ENCODE measurements around the gene SLC35F1. TPM values are rescaled to one million over a fixed set of nuclear protein-coding genes. Genes with fewer than 3 reads are reported as not detected.

Gene SLC35F1
- total and polyA plus RNA-seq, 2 donors (not counting 3 experiments of a cell fraction or from before 2014, with no cell fraction given): not detected

- Histone ChIP-seq H3K4me3 (replicated peaks in 1 of 3; ENCODE audit: insufficient read depth in 1 of 3, low read depth in 1 of 3, low read length in 3 of 3) (no peak overlapping the region), H3K9me1 (replicated peaks; ENCODE audit: control insufficient read depth, extremely low read depth, insufficient read depth, low read length) (no peaks in the 10 kb centered on the region), H3K4me2 (ENCODE audit: insufficient read depth, low read length) (no peak overlapping the region), H3K36me3 (ENCODE audit: control insufficient read depth in 2 of 2, extremely low read depth in 1 of 2, insufficient read depth in 2 of 2, low read length in 2 of 2) (no peaks in the 10 kb centered on the region), H3K27ac (ENCODE audit: insufficient read depth, low read depth, low read length) (no peak overlapping the region), H4K20me1 (replicated peaks; ENCODE audit: control insufficient read depth, extremely low read depth, insufficient read depth, low read length) (no peaks in the 10 kb centered on the region), H2AFZ (ENCODE audit: low read depth, low read length) (no peak overlapping the region), H3K27me3 (ENCODE audit: control insufficient read depth in 2 of 2, insufficient read depth in 2 of 2, low read length in 2 of 2) (peaks cover 6 to 10% of the 10 kb centered on the region in 2 experiments), H3K4me1 (ENCODE audit: control insufficient read depth, extremely low read depth, insufficient read depth, low read length) (no peaks in the 10 kb centered on the region), H3K9me3 (replicated peaks; ENCODE audit: control insufficient read depth, insufficient read depth, low read length) (no peaks in the 10 kb centered on the region), H3K9ac (replicated peaks; ENCODE audit: extremely low read depth, insufficient read depth, low read length) (no peak overlapping the region), H3K79me2 (ENCODE audit: control insufficient read depth, insufficient read depth, low read length) (no peaks in the 10 kb centered on the region)
- TF ChIP-seq FOS (IDR thresholded peaks at IDR 0.05; ENCODE audit: borderline replicate concordance, insufficient read depth, low read length) (no peak), GATA2 (IDR thresholded peaks at IDR 0.05; ENCODE audit: insufficient read depth, insufficient read length, low read depth, low read length) (no peak), POLR2A (IDR thresholded peaks at IDR 0.05; ENCODE audit: low read depth, low read length) (no peak), JUN (IDR thresholded peaks at IDR 0.05; ENCODE audit: borderline replicate concordance, insufficient read depth, insufficient read length, low read depth) (no peak), POLR2AphosphoS5 (IDR thresholded peaks at IDR 0.05; ENCODE audit: insufficient read depth, low read depth, low read length) (no peak), CTCF (IDR thresholded peaks at IDR 0.05; ENCODE audit: extremely low read depth in 1 of 2, insufficient read depth in 1 of 2, low read depth in 1 of 2, low read length in 2 of 2) (no peak), EZH2 (IDR thresholded peaks at IDR 0.05; ENCODE audit: borderline replicate concordance, low read depth, low read length, severe bottlenecking) (no peak), MYC (IDR thresholded peaks at IDR 0.05; ENCODE audit: low read depth, low read length) (no peak)
- TF ChIP-seq, protein P1, sequence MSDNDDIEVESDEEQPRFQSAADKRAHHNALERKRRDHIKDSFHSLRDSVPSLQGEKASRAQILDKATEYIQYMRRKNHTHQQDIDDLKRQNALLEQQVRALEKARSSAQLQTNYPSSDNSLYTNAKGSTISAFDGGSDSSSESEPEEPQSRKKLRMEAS (IDR thresholded peaks at IDR 0.05; ENCODE audit: insufficient read depth, insufficient read length): no peak
- DNase-seq (ENCODE audit: low read depth, low spot score) (no peak), FAIRE-seq (no peak)
- POLR2A ChIA-PET: no interaction called here
- intact Hi-C loops (cut with micrococcal nuclease) (loop anchor here (5.0 to 10.0 kb wide), 2 partner anchors 438 to 835 kb away; no protein-coding TSS in a partner anchor), dilution Hi-C loops (cut with MboI; ENCODE audit: extremely low pct_ligation_motif_present, low sequenced_read_pairs) (no loop called here)
- CTCF ChIA-PET: interaction anchor here (1.0 kb wide), 1 partner anchor 499 kb away, joined by 4 read pairs; no protein-coding TSS in a partner anchor
- BruUV-seq (replicated peaks): no TSS peak
Measured at GRCh38 chr6:118280210-118280609, 373.1 kb downstream of the SLC35F1 start.

Data from endothelial cell of umbilical vein (primary cell).